GM23338 (cell line): ENCODE results near the gene KRTAP5-6.

Source experiments
- EZH2 ChIP-seq: fragments of 200-600 bp; sonication (generic); IDR thresholded peaks from one replicate; pipeline ENCODE4 v1.8.0; 2017; ENCODE audit warnings: antibody characterized with exemption, mild to moderate bottlenecking, low read depth; ENCODE audit not compliant: unreplicated experiment
- EZH2phosphoT487 ChIP-seq: fragments of 200-600 bp; sonication (generic); IDR thresholded peaks from one replicate; pipeline ENCODE4 v1.8.1; 2018; ENCODE audit warnings: antibody characterized with exemption; ENCODE audit not compliant: unreplicated experiment
- JUNB ChIP-seq: IDR thresholded peaks from one replicate; pipeline ENCODE4 v1.6.1; 2016; ENCODE audit warnings: antibody characterized with exemption; ENCODE audit not compliant: unreplicated experiment
- POLR2AphosphoS5 ChIP-seq: IDR thresholded peaks from 2 replicates; pipeline ENCODE4 v1.6.1; 2016; ENCODE audit warnings: antibody characterized with exemption, low read depth
- ZNF331 ChIP-seq: fragments of 250-450 bp; sonication (Bioruptor Pico); IDR thresholded peaks from 2 replicates; pipeline ENCODE4 v1.5.0; 2020; ENCODE audit warnings: low read depth, mild to moderate bottlenecking, moderate library complexity
- TF ChIP-seq, protein P1 (sequence below): fragments of 250-450 bp; sonication (Bioruptor Pico); IDR thresholded peaks from 2 replicates; pipeline ENCODE4 v1.5.0; 2020; ENCODE audit warnings: mild to moderate bottlenecking, moderate library complexity
- TF ChIP-seq, protein P2 (sequence below), 2 experiments: fragments of 200-600 bp in 1 of 2; sonication (generic) in 1 of 2; conservative IDR thresholded peaks; 2 replicates each; pipeline versions ENCODE4 v1.5.1 to v1.6.1; 2016 to 2017; ENCODE audit warnings: antibody characterized with exemption in 2 of 2, low read depth in 2 of 2, mild to moderate bottlenecking in 2 of 2, moderate library complexity in 1 of 2
- TF ChIP-seq, protein P3 (sequence below): IDR thresholded peaks from 2 replicates; pipeline ENCODE4 v1.6.1; 2016; ENCODE audit warnings: antibody characterized with exemption
- TF ChIP-seq, protein P4 (sequence below): IDR thresholded peaks from one replicate; pipeline ENCODE4 v1.6.1; 2018; ENCODE audit warnings: antibody characterized with exemption; ENCODE audit not compliant: unreplicated experiment

DNA sequence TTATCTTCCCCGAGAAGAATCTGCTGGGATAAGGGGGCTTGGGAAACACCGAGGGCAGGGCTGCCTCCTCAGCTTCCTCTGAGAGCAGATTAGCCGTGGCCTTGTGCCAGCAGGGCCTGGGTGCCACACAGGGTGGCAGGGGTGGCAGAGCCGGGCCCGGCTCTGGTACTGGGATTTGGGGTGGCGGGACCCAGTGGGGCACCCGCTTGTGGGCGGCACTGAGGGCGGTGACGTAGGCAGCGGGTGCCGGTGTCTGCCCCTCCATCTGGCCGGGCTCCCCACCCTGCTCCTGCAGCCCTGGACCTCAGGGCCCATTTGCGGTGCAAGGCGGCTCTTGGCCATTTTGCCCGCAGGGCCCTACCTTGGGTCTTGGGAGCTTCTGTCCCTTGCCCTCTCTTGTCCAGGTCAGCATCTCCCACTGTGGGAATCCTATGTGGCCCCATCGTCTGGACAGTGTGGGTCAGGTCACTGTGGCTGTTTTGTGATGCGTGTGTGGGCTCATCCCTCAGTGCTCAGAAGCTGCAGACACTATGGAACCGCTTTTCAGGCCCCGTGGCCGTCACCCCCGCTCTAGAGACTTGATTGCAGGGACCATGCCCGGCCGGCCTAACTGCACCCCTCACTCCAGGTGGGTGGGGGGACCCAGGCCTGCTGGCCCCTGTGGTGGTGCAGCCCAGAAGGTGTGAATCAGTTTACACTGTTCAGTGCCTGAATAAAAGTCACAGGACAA is 29.7 kb upstream of the KRTAP5-6 start:
- TF ChIP-seq, protein P1, sequence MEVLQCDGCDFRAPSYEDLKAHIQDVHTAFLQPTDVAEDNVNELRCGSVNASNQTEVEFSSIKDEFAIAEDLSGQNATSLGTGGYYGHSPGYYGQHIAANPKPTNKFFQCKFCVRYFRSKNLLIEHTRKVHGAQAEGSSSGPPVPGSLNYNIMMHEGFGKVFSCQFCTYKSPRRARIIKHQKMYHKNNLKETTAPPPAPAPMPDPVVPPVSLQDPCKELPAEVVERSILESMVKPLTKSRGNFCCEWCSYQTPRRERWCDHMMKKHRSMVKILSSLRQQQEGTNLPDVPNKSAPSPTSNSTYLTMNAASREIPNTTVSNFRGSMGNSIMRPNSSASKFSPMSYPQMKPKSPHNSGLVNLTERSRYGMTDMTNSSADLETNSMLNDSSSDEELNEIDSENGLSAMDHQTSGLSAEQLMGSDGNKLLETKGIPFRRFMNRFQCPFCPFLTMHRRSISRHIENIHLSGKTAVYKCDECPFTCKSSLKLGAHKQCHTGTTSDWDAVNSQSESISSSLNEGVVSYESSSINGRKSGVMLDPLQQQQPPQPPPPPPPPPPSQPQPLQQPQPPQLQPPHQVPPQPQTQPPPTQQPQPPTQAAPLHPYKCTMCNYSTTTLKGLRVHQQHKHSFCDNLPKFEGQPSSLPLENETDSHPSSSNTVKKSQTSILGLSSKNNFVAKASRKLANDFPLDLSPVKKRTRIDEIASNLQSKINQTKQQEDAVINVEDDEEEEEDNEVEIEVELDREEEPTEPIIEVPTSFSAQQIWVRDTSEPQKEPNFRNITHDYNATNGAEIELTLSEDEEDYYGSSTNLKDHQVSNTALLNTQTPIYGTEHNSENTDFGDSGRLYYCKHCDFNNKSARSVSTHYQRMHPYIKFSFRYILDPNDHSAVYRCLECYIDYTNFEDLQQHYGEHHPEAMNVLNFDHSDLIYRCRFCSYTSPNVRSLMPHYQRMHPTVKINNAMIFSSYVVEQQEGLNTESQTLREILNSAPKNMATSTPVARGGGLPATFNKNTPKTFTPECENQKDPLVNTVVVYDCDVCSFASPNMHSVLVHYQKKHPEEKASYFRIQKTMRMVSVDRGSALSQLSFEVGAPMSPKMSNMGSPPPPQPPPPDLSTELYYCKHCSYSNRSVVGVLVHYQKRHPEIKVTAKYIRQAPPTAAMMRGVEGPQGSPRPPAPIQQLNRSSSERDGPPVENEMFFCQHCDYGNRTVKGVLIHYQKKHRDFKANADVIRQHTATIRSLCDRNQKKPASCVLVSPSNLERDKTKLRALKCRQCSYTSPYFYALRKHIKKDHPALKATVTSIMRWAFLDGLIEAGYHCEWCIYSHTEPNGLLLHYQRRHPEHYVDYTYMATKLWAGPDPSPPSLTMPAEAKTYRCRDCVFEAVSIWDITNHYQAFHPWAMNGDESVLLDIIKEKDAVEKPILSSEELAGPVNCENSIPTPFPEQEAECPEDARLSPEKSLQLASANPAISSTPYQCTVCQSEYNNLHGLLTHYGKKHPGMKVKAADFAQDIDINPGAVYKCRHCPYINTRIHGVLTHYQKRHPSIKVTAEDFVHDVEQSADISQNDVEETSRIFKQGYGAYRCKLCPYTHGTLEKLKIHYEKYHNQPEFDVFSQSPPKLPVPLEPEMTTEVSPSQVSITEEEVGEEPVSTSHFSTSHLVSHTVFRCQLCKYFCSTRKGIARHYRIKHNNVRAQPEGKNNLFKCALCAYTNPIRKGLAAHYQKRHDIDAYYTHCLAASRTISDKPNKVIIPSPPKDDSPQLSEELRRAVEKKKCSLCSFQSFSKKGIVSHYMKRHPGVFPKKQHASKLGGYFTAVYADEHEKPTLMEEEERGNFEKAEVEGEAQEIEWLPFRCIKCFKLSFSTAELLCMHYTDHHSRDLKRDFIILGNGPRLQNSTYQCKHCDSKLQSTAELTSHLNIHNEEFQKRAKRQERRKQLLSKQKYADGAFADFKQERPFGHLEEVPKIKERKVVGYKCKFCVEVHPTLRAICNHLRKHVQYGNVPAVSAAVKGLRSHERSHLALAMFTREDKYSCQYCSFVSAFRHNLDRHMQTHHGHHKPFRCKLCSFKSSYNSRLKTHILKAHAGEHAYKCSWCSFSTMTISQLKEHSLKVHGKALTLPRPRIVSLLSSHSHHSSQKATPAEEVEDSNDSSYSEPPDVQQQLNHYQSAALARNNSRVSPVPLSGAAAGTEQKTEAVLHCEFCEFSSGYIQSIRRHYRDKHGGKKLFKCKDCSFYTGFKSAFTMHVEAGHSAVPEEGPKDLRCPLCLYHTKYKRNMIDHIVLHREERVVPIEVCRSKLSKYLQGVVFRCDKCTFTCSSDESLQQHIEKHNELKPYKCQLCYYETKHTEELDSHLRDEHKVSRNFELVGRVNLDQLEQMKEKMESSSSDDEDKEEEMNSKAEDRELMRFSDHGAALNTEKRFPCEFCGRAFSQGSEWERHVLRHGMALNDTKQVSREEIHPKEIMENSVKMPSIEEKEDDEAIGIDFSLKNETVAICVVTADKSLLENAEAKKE = no peak
- TF ChIP-seq, protein P2, sequence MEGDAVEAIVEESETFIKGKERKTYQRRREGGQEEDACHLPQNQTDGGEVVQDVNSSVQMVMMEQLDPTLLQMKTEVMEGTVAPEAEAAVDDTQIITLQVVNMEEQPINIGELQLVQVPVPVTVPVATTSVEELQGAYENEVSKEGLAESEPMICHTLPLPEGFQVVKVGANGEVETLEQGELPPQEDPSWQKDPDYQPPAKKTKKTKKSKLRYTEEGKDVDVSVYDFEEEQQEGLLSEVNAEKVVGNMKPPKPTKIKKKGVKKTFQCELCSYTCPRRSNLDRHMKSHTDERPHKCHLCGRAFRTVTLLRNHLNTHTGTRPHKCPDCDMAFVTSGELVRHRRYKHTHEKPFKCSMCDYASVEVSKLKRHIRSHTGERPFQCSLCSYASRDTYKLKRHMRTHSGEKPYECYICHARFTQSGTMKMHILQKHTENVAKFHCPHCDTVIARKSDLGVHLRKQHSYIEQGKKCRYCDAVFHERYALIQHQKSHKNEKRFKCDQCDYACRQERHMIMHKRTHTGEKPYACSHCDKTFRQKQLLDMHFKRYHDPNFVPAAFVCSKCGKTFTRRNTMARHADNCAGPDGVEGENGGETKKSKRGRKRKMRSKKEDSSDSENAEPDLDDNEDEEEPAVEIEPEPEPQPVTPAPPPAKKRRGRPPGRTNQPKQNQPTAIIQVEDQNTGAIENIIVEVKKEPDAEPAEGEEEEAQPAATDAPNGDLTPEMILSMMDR (conservative IDR thresholded peaks at IDR 0.05; ENCODE audit: low read depth in 2 of 2) = no peak
- TF ChIP-seq, protein P3, sequence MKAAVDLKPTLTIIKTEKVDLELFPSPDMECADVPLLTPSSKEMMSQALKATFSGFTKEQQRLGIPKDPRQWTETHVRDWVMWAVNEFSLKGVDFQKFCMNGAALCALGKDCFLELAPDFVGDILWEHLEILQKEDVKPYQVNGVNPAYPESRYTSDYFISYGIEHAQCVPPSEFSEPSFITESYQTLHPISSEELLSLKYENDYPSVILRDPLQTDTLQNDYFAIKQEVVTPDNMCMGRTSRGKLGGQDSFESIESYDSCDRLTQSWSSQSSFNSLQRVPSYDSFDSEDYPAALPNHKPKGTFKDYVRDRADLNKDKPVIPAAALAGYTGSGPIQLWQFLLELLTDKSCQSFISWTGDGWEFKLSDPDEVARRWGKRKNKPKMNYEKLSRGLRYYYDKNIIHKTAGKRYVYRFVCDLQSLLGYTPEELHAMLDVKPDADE = no peak
- TF ChIP-seq EZH2 (no peak), POLR2AphosphoS5 (no peak), JUNB (no peak), EZH2phosphoT487 (no peak), ZNF331 (CRISPR knock-in tag) (no peak)
- TF ChIP-seq, protein P4, sequence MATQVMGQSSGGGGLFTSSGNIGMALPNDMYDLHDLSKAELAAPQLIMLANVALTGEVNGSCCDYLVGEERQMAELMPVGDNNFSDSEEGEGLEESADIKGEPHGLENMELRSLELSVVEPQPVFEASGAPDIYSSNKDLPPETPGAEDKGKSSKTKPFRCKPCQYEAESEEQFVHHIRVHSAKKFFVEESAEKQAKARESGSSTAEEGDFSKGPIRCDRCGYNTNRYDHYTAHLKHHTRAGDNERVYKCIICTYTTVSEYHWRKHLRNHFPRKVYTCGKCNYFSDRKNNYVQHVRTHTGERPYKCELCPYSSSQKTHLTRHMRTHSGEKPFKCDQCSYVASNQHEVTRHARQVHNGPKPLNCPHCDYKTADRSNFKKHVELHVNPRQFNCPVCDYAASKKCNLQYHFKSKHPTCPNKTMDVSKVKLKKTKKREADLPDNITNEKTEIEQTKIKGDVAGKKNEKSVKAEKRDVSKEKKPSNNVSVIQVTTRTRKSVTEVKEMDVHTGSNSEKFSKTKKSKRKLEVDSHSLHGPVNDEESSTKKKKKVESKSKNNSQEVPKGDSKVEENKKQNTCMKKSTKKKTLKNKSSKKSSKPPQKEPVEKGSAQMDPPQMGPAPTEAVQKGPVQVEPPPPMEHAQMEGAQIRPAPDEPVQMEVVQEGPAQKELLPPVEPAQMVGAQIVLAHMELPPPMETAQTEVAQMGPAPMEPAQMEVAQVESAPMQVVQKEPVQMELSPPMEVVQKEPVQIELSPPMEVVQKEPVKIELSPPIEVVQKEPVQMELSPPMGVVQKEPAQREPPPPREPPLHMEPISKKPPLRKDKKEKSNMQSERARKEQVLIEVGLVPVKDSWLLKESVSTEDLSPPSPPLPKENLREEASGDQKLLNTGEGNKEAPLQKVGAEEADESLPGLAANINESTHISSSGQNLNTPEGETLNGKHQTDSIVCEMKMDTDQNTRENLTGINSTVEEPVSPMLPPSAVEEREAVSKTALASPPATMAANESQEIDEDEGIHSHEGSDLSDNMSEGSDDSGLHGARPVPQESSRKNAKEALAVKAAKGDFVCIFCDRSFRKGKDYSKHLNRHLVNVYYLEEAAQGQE = no peak
